Activated CD8-positive, alpha-beta memory T cell treated with anti-CD3 and anti-CD28 coated beads for 1 hour (primary cell): ENCODE results near the gene ATP11A.

Source experiments
- DNase-seq, 2 donors: peaks; one replicate each; pipeline ENCODE4 v3.0.0-alpha.2; 2020; ENCODE audit warnings: low read depth in 1 of 2; ENCODE audit errors: extremely low read depth in 1 of 2

Gene ATP11A

DNA sequence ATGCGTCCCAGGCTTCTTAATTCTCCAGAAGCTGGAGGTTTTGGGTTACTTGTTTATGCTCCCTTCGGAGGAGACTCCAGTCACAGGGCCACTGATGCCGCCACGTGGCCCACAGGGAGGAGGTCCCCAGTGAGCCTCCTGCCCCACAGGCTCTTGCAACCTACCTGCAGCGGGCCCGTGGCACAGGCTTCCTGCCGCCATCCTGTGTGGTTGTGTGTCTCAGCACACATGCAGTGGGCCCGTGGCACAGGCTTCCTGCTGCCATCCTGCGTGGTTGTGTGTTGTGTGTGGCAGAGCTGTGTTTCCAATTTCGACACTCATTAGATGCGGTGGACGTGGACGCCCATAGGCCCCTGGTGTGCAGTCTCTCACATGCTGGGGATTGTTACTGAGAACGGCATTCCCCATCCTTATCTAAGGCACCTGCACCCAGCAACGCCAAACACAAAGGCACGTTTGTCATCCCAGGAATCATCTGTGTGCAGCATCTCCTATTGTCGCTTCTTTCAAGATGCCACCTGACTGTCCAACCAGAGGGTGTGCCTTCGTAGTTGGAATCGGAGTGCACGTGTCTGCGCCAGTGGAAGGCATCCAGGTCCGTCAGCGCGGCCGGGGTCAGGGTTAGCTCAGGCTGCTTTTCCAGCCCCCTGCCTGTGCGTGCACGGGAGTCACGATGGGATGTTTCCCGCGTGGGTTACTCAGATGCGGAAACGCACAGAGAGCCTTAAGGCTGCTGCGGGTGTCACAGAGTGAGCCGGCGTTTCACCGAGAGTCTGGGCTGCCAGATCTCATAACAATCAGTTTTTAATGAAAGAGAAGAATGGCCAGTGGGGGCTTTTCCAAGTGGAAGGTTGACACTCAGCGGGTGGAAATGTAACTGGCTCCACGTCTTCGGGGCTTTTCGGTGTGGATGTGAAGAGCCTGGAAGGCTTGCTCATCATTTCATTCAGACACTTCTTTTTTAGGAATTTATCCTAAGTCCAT lies 119.8 kb downstream of the ATP11A start:
- no peak for DNase-seq

GRCh38 chr13:112810608-112811007 lies 120.8 kb downstream of the ATP11A start:
- no peak for DNase-seq

GRCh38 chr13:112812306-112813055 lies 122.6 kb downstream of the ATP11A start:
- DNase-seq, result no peak

DNA sequence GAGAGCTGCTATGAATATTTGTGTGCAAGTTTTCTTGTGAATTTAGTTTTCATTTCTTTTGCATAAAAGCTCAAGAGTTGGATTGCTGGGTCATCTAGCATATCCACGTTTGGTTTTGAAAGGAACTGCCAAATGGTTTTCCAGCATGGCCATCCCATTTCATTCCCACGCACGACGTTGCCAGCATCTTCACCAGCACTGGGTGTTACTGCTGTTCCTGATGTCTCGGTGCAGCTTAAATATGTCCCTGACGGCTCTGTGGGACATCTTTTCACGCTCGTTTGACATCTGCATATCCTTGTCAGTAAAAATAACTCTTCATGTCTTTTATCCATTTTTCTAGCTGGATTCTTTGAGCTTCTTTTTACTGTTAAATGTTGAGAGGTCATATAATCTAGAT lies 123.7 kb downstream of the ATP11A start:
- no peak for DNase-seq

GRCh38 chr13:112814905-112815585 lies 125.2 kb downstream of the ATP11A start:
- no peak for DNase-seq

- no peak for DNase-seq
These were observed 126.0 kb downstream of the ATP11A start for GRCh38 chr13:112815871-112816270.

- no peak for DNase-seq
These were observed 128.3 kb downstream of the ATP11A start for GRCh38 chr13:112818040-112818697.

GRCh38 chr13:112818698-112819045 lies 128.8 kb downstream of the ATP11A start:
- no peak for DNase-seq

DNA sequence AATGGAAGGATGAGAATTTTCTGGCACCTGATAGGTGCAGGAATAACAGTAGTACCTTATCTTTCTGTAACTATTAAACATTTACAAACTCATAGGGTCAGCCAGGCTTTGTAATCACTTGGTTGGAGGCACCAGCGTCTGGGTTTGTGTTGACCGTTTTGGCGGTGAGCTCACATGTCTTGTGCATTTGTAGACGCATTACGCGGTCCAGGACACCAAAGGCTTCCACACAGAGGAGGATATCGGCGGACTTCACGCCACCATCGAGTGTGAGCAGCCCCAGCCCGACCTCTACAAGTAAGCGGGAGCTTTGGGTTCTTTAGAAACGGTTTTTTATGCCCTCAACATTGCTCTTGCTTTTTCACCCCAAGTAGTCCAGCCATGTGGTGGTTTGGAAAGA lies 129.3 kb downstream of the ATP11A start:
- DNase-seq, result no peak

GRCh38 chr13:112819816-112820215 lies 130.0 kb downstream of the ATP11A start:
- DNase-seq, result no peak

GRCh38 chr13:112820318-112820717 lies 130.5 kb downstream of the ATP11A start:
- no peak for DNase-seq

GRCh38 chr13:112821340-112822055 lies 131.7 kb downstream of the ATP11A start:
- DNase-seq, result no peak

- DNase-seq, result no peak
These were observed 133.0 kb downstream of the ATP11A start for GRCh38 chr13:112822851-112823250.

DNA sequence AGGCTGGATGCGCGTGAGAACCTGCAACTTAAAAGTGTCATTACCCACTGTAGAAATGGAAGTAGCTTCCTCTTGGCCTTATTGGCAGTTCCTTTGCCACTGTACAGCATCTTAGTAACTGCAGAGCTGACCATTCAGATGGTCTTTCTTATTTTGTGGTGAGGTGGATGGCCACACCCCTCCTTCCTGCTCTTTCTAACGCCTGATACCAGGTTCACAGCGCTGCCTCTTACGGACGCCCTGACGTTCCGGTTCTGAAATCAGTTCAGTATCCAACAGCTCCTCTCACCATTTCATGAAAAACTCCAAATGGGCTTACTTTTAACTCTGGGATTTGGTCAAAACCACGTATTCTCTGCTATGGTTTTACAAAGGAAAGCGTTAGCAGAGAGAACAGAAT lies 134.6 kb downstream of the ATP11A start:
- DNase-seq, result no peak

- no peak for DNase-seq
These were observed 135.2 kb downstream of the ATP11A start for GRCh38 chr13:112825071-112825470.

DNA sequence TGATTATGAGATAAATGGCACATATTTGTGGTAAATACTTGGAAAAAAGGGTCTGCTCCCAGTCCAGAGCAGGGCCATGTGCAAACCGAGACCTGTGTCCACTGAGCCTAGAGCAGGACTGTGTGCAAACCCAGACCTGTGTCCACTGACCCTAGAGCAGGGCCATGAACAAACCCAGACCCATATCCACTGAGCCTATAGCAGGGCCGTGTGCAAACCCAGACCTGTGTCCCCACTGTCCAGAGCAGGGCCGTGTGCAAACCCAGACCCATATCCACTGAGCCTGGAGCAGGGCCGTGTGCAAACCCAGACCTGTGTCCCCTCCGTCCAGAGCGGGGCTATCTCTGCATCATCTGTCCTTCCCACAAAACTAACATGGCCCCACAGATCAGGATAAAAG lies 136.0 kb downstream of the ATP11A start:
- no peak for DNase-seq

- DNase-seq, result no peak
These were observed 136.7 kb downstream of the ATP11A start for GRCh38 chr13:112826565-112826964.

- DNase-seq, result no peak
These were observed 138.4 kb downstream of the ATP11A start for GRCh38 chr13:112828082-112828699.

DNA sequence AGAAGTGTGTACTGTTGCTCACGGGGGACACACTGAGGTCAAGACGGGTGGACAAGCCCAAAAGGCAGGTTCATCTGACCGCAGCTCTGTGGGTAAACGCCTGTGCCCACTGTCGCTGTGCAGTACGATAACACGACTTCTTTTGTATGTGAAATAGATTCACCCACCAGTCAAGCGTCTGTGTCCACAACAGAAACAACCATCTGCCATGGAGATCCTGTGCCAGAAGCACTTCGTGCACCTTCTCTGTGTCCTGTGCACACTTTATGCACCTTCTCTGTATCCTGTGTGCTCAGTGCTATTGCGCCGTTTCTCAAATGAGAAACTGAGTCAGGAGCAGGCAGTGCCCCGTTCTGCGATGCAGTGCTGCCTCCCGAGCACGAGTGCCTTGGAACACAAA lies 138.9 kb downstream of the ATP11A start:
- DNase-seq, result no peak

GRCh38 chr13:112831196-112831595 lies 141.4 kb downstream of the ATP11A start:
- DNase-seq, result no peak
